GM12875 (cell line): ENCODE measurements around the gene HCFC1.
"Not testable (repeated sequence)": the region's sequence is repeated elsewhere in the genome, so short reads cannot be mapped to it uniquely, and the experiment has no call there.

Experiments
- H3K4me3 ChIP-seq: one replicate; pipeline ENCODE4 v1.5.1; 2011; ENCODE audit warnings: low read depth, low read length, control low read depth
- CTCF ChIP-seq: IDR thresholded peaks from 2 replicates; pipeline ENCODE4 v1.5.1; 2011; ENCODE audit warnings: low read depth, mild to moderate bottlenecking, control low read depth, inconsistent platforms, low read length, moderate library complexity, borderline replicate concordance; ENCODE audit not compliant: insufficient read depth

The HCFC1 gene

GRCh38 chrX:154002215-154002719 lies 30.6 kb upstream of the HCFC1 start:
- H3K4me3 ChIP-seq = no peak overlapping the region
- TF ChIP-seq CTCF = no peak

GRCh38 chrX:154000051-154000450 lies 28.4 kb upstream of the HCFC1 start:
- H3K4me3 ChIP-seq = no peak overlapping the region
- no peak for TF ChIP-seq CTCF

- H3K4me3 ChIP-seq = no peak overlapping the region
- no peak for TF ChIP-seq CTCF
Measured at GRCh38 chrX:153999359-154000037, 27.9 kb upstream of the HCFC1 start.

- H3K4me3 ChIP-seq = no peak overlapping the region
- no peak for TF ChIP-seq CTCF
Measured at GRCh38 chrX:153995504-153995903, 23.9 kb upstream of the HCFC1 start.

- not testable (repeated sequence) for H3K4me3 ChIP-seq
Measured at GRCh38 chrX:153994398-153994797, 22.8 kb upstream of the HCFC1 start.

GRCh38 chrX:153993978-153994377 lies 22.4 kb upstream of the HCFC1 start:
- no peak overlapping the region for H3K4me3 ChIP-seq
- no peak for TF ChIP-seq CTCF

GRCh38 chrX:153993079-153993478 lies 21.5 kb upstream of the HCFC1 start:
- TF ChIP-seq CTCF = no peak

More at GRCh38 chrX:153993079-153993478, 21.5 kb upstream of the HCFC1 start:
- H3K4me3 ChIP-seq = no peak overlapping the region
